NCI-H2196 treated with DMSO at 0.1 percent for 48 hours (cell line): ENCODE results near the gene CREBBP.
"Not testable (repeated sequence)": the region's sequence is repeated elsewhere in the genome, so short reads cannot be mapped to it uniquely, and the experiment has no call there.

Source experiments
- DNase-seq: peaks from one replicate; lab custom pipeline; 2025; ENCODE audit not compliant: unreplicated experiment; lab: John Stamatoyannopoulos, UW

Gene CREBBP

GRCh38 chr16:3880623-3881498, at the start of gene CREBBP:
Gene CREBBP, minus strand, starts transcription at chr16:3880713. Its CDS starts 797 bp downstream, at chr16:3879916.
- peak; percentile 53 for DNase-seq

GRCh38 chr16:3927147-3927546, 46.6 kb upstream of the CREBBP start:
- not testable (repeated sequence) for DNase-seq

GRCh38 chr16:3924763-3925162, 44.2 kb upstream of the CREBBP start:
- no peak for DNase-seq

- no peak for DNase-seq
Measured at GRCh38 chr16:3922241-3922640, 41.7 kb upstream of the CREBBP start.

- DNase-seq: no peak
Measured at GRCh38 chr16:3920206-3920605, 39.7 kb upstream of the CREBBP start.

GRCh38 chr16:3919413-3919812, 38.9 kb upstream of the CREBBP start:
- no peak for DNase-seq

- DNase-seq: no peak
Measured at GRCh38 chr16:3915426-3916260, 35.1 kb upstream of the CREBBP start.

- no peak for DNase-seq
Measured at GRCh38 chr16:3912897-3913296, 32.4 kb upstream of the CREBBP start.

GRCh38 chr16:3912373-3912772, 31.9 kb upstream of the CREBBP start:
- no peak for DNase-seq

GRCh38 chr16:3911741-3912140, 31.2 kb upstream of the CREBBP start:
- DNase-seq: not testable (repeated sequence)

GRCh38 chr16:3909791-3910583, 29.5 kb upstream of the CREBBP start:
- no peak for DNase-seq

- no peak for DNase-seq
Measured at GRCh38 chr16:3908951-3909437, 28.5 kb upstream of the CREBBP start.

GRCh38 chr16:3907586-3907985, 27.1 kb upstream of the CREBBP start:
- no peak for DNase-seq

GRCh38 chr16:3906363-3906762, 25.9 kb upstream of the CREBBP start:
- DNase-seq: no peak

- DNase-seq: no peak
Measured at GRCh38 chr16:3904875-3905274, 24.4 kb upstream of the CREBBP start.

GRCh38 chr16:3890091-3890490, 9.6 kb upstream of the CREBBP start:
- DNase-seq: no peak

GRCh38 chr16:3889059-3889458, 8.5 kb upstream of the CREBBP start:
- DNase-seq: no peak

GRCh38 chr16:3885999-3886398, 5.5 kb upstream of the CREBBP start:
- not testable (repeated sequence) for DNase-seq

GRCh38 chr16:3884398-3884797, 3.9 kb upstream of the CREBBP start:
- no peak for DNase-seq

- no peak for DNase-seq
Measured at GRCh38 chr16:3882531-3882930, 2.0 kb upstream of the CREBBP start.

GRCh38 chr16:3881499-3881990, 1.0 kb upstream of the CREBBP start:
- no peak for DNase-seq
